RWPE1 (cell line): ENCODE measurements around the gene CFC1B.
"Not testable (repeated sequence)": the region's sequence is repeated elsewhere in the genome, so short reads cannot be mapped to it uniquely, and the experiment has no call there.

ENCODE experiments used
- CTCF ChIA-PET: fragments of 350-600 bp; sonication (Branson Sonifier 250); formaldehyde crosslinking; extraction: SDS; loops from one replicate; lab custom pipeline; 2021; lab: Yijun Ruan, JAX
- POLR2A ChIA-PET: fragments of 400-600 bp; formaldehyde crosslinking; extraction: SDS; loops from one replicate; lab custom pipeline; 2020; ENCODE audit warnings: antibody characterized with exemption; ENCODE audit not compliant: low non-redundant PET; lab: Yijun Ruan, JAX
- DNase-seq: peaks from one replicate; pipeline ENCODE4 v3.0.0; 2012; ENCODE audit warnings: low spot score
- H3K27ac ChIP-seq: fragments of 450-650 bp; 2 replicates; pipeline ENCODE4 v1.5.1; 2017

CFC1B gene

GRCh38 chr2:130520992-130521391, at the start of gene CFC1B:
CFC1B (plus strand) TSS chr2:130521222; CDS start chr2:130521485, 263 bp downstream.
- POLR2A ChIA-PET: not testable (repeated sequence)

GRCh38 chr2:130491073-130491472, 29.9 kb upstream of the CFC1B start:
- DNase-seq, POLR2A ChIA-PET, H3K27ac ChIP-seq, CTCF ChIA-PET: not testable (repeated sequence)

More at GRCh38 chr2:130520992-130521391, at the start of gene CFC1B:
- DNase-seq, CTCF ChIA-PET, H3K27ac ChIP-seq: not testable (repeated sequence)

GRCh38 chr2:130509228-130509627, 11.8 kb upstream of the CFC1B start, which contains the start of gene POTEI:
POTEI (minus strand) TSS chr2:130509328; CDS start chr2:130509235, 93 bp downstream.
- POLR2A ChIA-PET, H3K27ac ChIP-seq, DNase-seq, CTCF ChIA-PET: not testable (repeated sequence)

GRCh38 chr2:130510807-130511746, 9.9 kb upstream of the CFC1B start:
- H3K27ac ChIP-seq, POLR2A ChIA-PET, DNase-seq, CTCF ChIA-PET: not testable (repeated sequence)

GRCh38 chr2:130511747-130512451, 9.1 kb upstream of the CFC1B start:
- H3K27ac ChIP-seq, DNase-seq, POLR2A ChIA-PET, CTCF ChIA-PET: not testable (repeated sequence)

GRCh38 chr2:130518516-130519106, 2.4 kb upstream of the CFC1B start:
- DNase-seq, H3K27ac ChIP-seq, POLR2A ChIA-PET, CTCF ChIA-PET: not testable (repeated sequence)

GRCh38 chr2:130522390-130522789, 1.4 kb downstream of the CFC1B start:
- CTCF ChIA-PET, H3K27ac ChIP-seq, POLR2A ChIA-PET, DNase-seq: not testable (repeated sequence)

- CTCF ChIA-PET, H3K27ac ChIP-seq, POLR2A ChIA-PET: not testable (repeated sequence)
These were observed 6.4 kb downstream of the CFC1B start for GRCh38 chr2:130527365-130527967.

GRCh38 chr2:130529545-130529944, 8.5 kb downstream of the CFC1B start:
- CTCF ChIA-PET, H3K27ac ChIP-seq, DNase-seq, POLR2A ChIA-PET: not testable (repeated sequence)

More at GRCh38 chr2:130527365-130527967, 6.4 kb downstream of the CFC1B start:
- DNase-seq: not testable (repeated sequence)

- H3K27ac ChIP-seq, CTCF ChIA-PET, POLR2A ChIA-PET, DNase-seq: not testable (repeated sequence)
These were observed 9.2 kb downstream of the CFC1B start for GRCh38 chr2:130530212-130530611.

- CTCF ChIA-PET, POLR2A ChIA-PET, H3K27ac ChIP-seq, DNase-seq: not testable (repeated sequence)
These were observed 10.2 kb downstream of the CFC1B start for GRCh38 chr2:130531225-130531624.

GRCh38 chr2:130531672-130532071, 10.7 kb downstream of the CFC1B start:
- POLR2A ChIA-PET, DNase-seq, CTCF ChIA-PET, H3K27ac ChIP-seq: not testable (repeated sequence)

- POLR2A ChIA-PET, CTCF ChIA-PET, DNase-seq, H3K27ac ChIP-seq: not testable (repeated sequence)
These were observed 15.6 kb downstream of the CFC1B start for GRCh38 chr2:130536654-130537053.

- CTCF ChIA-PET, POLR2A ChIA-PET, DNase-seq, H3K27ac ChIP-seq: not testable (repeated sequence)
These were observed 17.2 kb downstream of the CFC1B start for GRCh38 chr2:130538271-130538670.

GRCh38 chr2:130542789-130543188, 21.8 kb downstream of the CFC1B start:
- CTCF ChIA-PET, DNase-seq, POLR2A ChIA-PET, H3K27ac ChIP-seq: not testable (repeated sequence)

GRCh38 chr2:130543785-130544528, 22.9 kb downstream of the CFC1B start:
- CTCF ChIA-PET, DNase-seq, POLR2A ChIA-PET, H3K27ac ChIP-seq: not testable (repeated sequence)
